ENCODE results near the gene OR6M1.
A peak's percentile ranks its signal among the peaks of the same experiment; 100 is the strongest.

OR6M1 gene

GRCh38 chr11:123806249-123806648 lies at the start of gene OR6M1:
Gene OR6M1, minus strand, starts transcription at chr11:123806349. Its CDS starts 0 bp downstream, at chr11:123806349.
- DNase-seq (ENCODE audit: low spot score): no peak

GRCh38 chr11:123853038-123853437 lies 46.9 kb upstream of the OR6M1 start:
- DNase-seq (ENCODE audit: low spot score): no peak

- no peak for DNase-seq (ENCODE audit: low spot score)
These were observed 46.2 kb upstream of the OR6M1 start for GRCh38 chr11:123852321-123852720.

GRCh38 chr11:123851110-123851509 lies 45.0 kb upstream of the OR6M1 start:
- no peak for DNase-seq (ENCODE audit: low spot score)

GRCh38 chr11:123841174-123841573 lies 35.0 kb upstream of the OR6M1 start:
- DNase-seq (ENCODE audit: low spot score): no peak

GRCh38 chr11:123839131-123839530 lies 33.0 kb upstream of the OR6M1 start:
- DNase-seq (ENCODE audit: low spot score): no peak

GRCh38 chr11:123838659-123839058 lies 32.5 kb upstream of the OR6M1 start:
- no peak for DNase-seq (ENCODE audit: low spot score)

- DNase-seq (ENCODE audit: low spot score): no peak
These were observed 32.0 kb upstream of the OR6M1 start for GRCh38 chr11:123838199-123838598.

- no peak for DNase-seq (ENCODE audit: low spot score)
These were observed 26.9 kb upstream of the OR6M1 start for GRCh38 chr11:123833095-123833494.

GRCh38 chr11:123829745-123830144 lies 23.6 kb upstream of the OR6M1 start:
- DNase-seq (ENCODE audit: low spot score): no peak

- DNase-seq (ENCODE audit: low spot score): no peak
These were observed 16.4 kb upstream of the OR6M1 start for GRCh38 chr11:123822599-123822998.

- peak; percentile 7 for DNase-seq (ENCODE audit: low spot score)
These were observed 15.9 kb upstream of the OR6M1 start for GRCh38 chr11:123822032-123822431.

- no peak for DNase-seq (ENCODE audit: low spot score)
These were observed 9.0 kb upstream of the OR6M1 start for GRCh38 chr11:123815122-123815521.

- no peak for DNase-seq (ENCODE audit: low spot score)
These were observed 4.4 kb downstream of the OR6M1 start for GRCh38 chr11:123801765-123802164.

- no peak for DNase-seq (ENCODE audit: low spot score)
These were observed 6.1 kb downstream of the OR6M1 start for GRCh38 chr11:123800036-123800435.

GRCh38 chr11:123799438-123799837 lies 6.7 kb downstream of the OR6M1 start:
- DNase-seq (ENCODE audit: low spot score): no peak

GRCh38 chr11:123798513-123799252 lies 7.5 kb downstream of the OR6M1 start:
- no peak for DNase-seq (ENCODE audit: low spot score)

GRCh38 chr11:123798079-123798478 lies 8.1 kb downstream of the OR6M1 start:
- DNase-seq (ENCODE audit: low spot score): no peak

GRCh38 chr11:123797541-123797940 lies 8.6 kb downstream of the OR6M1 start:
- no peak for DNase-seq (ENCODE audit: low spot score)

GRCh38 chr11:123797114-123797513 lies 9.0 kb downstream of the OR6M1 start:
- DNase-seq (ENCODE audit: low spot score): no peak

- no peak for DNase-seq (ENCODE audit: low spot score)
These were observed 9.9 kb downstream of the OR6M1 start for GRCh38 chr11:123796226-123796625.

GRCh38 chr11:123783536-123783935 lies 22.6 kb downstream of the OR6M1 start:
- DNase-seq (ENCODE audit: low spot score): no peak

- no peak for DNase-seq (ENCODE audit: low spot score)
These were observed 27.6 kb downstream of the OR6M1 start for GRCh38 chr11:123778511-123778910.

Measured in pons (tissue), 1 donor.